ENCODE measurements around the gene ASTN2. TPM values are rescaled to one million over a fixed set of nuclear protein-coding genes. Genes with fewer than 3 reads are reported as not detected.
A peak's percentile ranks its signal among the peaks of the same experiment; 100 is the strongest.

ASTN2 gene
- total and polyA plus RNA-seq, 9 of the 15 experiments (the other 6 are each of a cell fraction or from before 2014, with no cell fraction given): 0.56 to 3.5 (median 1.9) TPM

DNA sequence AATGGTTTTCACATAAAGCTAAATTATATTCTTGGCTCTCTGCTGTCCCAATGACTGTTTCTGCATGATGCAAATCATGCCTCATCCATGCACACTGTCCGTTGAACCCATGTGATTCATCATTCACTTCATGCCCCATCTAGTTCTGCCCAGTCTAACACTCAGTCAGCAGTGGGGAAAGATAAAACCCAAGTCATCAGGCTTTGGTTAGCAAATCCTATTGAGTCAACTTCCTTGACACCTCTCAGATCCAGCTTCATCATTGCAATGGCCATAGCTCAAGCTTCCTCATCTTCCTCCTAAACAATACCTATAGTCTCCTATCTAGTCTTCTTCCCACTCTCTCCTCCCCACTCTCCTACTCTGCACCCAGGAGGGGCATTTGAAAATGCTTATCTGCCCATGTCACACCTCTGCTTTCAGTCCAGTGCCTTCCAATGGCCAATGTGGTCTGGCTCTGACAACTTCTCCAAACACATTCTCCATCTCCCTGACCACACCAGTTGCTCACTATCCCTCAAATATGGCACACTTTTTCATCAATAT lies 993.8 kb downstream of the ASTN2 start (continued):
- TF ChIP-seq, protein P1, sequence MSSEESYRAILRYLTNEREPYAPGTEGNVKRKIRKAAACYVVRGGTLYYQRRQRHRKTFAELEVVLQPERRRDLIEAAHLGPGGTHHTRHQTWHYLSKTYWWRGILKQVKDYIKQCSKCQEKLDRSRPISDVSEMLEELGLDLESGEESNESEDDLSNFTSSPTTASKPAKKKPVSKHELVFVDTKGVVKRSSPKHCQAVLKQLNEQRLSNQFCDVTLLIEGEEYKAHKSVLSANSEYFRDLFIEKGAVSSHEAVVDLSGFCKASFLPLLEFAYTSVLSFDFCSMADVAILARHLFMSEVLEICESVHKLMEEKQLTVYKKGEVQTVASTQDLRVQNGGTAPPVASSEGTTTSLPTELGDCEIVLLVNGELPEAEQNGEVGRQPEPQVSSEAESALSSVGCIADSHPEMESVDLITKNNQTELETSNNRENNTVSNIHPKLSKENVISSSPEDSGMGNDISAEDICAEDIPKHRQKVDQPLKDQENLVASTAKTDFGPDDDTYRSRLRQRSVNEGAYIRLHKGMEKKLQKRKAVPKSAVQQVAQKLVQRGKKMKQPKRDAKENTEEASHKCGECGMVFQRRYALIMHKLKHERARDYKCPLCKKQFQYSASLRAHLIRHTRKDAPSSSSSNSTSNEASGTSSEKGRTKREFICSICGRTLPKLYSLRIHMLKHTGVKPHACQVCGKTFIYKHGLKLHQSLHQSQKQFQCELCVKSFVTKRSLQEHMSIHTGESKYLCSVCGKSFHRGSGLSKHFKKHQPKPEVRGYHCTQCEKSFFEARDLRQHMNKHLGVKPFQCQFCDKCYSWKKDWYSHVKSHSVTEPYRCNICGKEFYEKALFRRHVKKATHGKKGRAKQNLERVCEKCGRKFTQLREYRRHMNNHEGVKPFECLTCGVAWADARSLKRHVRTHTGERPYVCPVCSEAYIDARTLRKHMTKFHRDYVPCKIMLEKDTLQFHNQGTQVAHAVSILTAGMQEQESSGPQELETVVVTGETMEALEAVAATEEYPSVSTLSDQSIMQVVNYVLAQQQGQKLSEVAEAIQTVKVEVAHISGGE (CRISPR knock-in tag; IDR thresholded peaks at IDR 0.05): no peak; a peak in 1 of 6 replicates
- TF ChIP-seq NR2F6 (CRISPR knock-in tag; IDR thresholded peaks at IDR 0.05) (no peak), SMARCE1 (IDR thresholded peaks at IDR 0.05) (no peak), BACH1 (tag; IDR thresholded peaks at IDR 0.05) (0 out of 2 replicates have a peak, but pooled peaks have one; percentile 32), KAT8 (IDR thresholded peaks at IDR 0.05; ENCODE audit: low read depth) (no peak), COPS2 (conservative IDR thresholded peaks at IDR 0.05) (no peak), RBM22 (IDR thresholded peaks at IDR 0.05; ENCODE audit: low read depth, low read length, poor library complexity, severe bottlenecking) (no peak), MYC (IDR thresholded peaks at IDR 0.05; ENCODE audit: low read depth, low read length) (no peak), MYC (CRISPR knock-in tag; IDR thresholded peaks at IDR 0.05; ENCODE audit: borderline replicate concordance, low read depth) (no peak), CBX1 (IDR thresholded peaks at IDR 0.05; ENCODE audit: low read depth) (no peak), EGR1 (conservative IDR thresholded peaks at IDR 0.05) (no peak), KLF13 (tag; IDR thresholded peaks at IDR 0.05; ENCODE audit: borderline replicate concordance, low read depth) (no peak)
- TF ChIP-seq, protein P2, sequence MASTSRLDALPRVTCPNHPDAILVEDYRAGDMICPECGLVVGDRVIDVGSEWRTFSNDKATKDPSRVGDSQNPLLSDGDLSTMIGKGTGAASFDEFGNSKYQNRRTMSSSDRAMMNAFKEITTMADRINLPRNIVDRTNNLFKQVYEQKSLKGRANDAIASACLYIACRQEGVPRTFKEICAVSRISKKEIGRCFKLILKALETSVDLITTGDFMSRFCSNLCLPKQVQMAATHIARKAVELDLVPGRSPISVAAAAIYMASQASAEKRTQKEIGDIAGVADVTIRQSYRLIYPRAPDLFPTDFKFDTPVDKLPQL (IDR thresholded peaks at IDR 0.05; ENCODE audit: extremely low read depth, insufficient read length): no peak
- TF ChIP-seq, protein P3, sequence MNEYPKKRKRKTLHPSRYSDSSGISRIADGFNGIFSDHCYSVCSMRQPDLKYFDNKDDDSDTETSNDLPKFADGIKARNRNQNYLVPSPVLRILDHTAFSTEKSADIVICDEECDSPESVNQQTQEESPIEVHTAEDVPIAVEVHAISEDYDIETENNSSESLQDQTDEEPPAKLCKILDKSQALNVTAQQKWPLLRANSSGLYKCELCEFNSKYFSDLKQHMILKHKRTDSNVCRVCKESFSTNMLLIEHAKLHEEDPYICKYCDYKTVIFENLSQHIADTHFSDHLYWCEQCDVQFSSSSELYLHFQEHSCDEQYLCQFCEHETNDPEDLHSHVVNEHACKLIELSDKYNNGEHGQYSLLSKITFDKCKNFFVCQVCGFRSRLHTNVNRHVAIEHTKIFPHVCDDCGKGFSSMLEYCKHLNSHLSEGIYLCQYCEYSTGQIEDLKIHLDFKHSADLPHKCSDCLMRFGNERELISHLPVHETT (CRISPR knock-in tag; conservative IDR thresholded peaks at IDR 0.05 in 1 of 2, IDR thresholded peaks at IDR 0.05 in 1 of 2): 0 out of 4 replicates have a peak, but pooled peaks of 1 of the 2 experiments have one; percentile 28
- TF ChIP-seq, protein P4, sequence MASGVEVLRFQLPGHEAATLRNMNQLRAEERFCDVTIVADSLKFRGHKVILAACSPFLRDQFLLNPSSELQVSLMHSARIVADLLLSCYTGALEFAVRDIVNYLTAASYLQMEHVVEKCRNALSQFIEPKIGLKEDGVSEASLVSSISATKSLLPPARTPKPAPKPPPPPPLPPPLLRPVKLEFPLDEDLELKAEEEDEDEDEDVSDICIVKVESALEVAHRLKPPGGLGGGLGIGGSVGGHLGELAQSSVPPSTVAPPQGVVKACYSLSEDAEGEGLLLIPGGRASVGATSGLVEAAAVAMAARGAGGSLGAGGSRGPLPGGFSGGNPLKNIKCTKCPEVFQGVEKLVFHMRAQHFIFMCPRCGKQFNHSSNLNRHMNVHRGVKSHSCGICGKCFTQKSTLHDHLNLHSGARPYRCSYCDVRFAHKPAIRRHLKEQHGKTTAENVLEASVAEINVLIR (CRISPR knock-in tag; IDR thresholded peaks at IDR 0.05): peak; percentile 11; the same call in 1 of the 2 replicates
- TF ChIP-seq, protein P5, sequence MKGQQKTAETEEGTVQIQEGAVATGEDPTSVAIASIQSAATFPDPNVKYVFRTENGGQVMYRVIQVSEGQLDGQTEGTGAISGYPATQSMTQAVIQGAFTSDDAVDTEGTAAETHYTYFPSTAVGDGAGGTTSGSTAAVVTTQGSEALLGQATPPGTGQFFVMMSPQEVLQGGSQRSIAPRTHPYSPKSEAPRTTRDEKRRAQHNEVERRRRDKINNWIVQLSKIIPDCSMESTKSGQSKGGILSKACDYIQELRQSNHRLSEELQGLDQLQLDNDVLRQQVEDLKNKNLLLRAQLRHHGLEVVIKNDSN (CRISPR knock-in tag; IDR thresholded peaks at IDR 0.05): 0 out of 2 replicates have a peak, but pooled peaks have one; percentile 15
- TF ChIP-seq, protein P6, sequence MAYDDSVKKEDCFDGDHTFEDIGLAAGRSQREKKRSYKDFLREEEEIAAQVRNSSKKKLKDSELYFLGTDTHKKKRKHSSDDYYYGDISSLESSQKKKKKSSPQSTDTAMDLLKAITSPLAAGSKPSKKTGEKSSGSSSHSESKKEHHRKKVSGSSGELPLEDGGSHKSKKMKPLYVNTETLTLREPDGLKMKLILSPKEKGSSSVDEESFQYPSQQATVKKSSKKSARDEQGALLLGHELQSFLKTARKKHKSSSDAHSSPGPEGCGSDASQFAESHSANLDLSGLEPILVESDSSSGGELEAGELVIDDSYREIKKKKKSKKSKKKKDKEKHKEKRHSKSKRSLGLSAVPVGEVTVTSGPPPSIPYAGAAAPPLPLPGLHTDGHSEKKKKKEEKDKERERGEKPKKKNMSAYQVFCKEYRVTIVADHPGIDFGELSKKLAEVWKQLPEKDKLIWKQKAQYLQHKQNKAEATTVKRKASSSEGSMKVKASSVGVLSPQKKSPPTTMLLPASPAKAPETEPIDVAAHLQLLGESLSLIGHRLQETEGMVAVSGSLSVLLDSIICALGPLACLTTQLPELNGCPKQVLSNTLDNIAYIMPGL (CRISPR knock-in tag; IDR thresholded peaks at IDR 0.05): no peak

All from K562 (cell line).